22Rv1 (cell line): ENCODE data around the gene BCL2L11.

Experiments used
- ZFX ChIP-seq: fragments of 450-650 bp; IDR thresholded peaks from 2 replicates; pipeline ENCODE4 v1.6.1; 2017; ENCODE audit warnings: antibody characterized with exemption, borderline replicate concordance
- TF ChIP-seq, protein P1 (sequence below): fragments of 450-650 bp; IDR thresholded peaks from 2 replicates; pipeline ENCODE4 v1.5.1; 2017; ENCODE audit warnings: mild to moderate bottlenecking

DNA sequence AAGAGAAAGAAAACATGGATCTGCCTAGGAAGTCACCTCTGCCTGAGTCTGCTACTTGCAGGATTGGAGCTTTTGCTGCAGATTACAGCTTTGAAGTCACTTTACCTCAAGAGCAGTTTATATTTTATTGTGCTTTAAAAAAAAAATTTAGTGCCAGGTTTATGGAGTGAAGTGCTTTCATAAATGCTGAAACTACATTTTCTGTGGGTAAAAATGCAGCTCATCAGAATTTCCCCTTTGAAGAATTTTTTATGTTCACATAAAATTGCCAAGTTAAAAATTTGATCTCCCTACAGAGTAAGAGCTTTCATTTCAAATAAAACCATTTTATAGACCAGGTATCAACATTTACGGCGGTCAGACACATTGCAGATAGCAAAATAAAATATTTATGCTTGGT, 25.2 kb downstream of the BCL2L11 start:
- TF ChIP-seq, protein P1, sequence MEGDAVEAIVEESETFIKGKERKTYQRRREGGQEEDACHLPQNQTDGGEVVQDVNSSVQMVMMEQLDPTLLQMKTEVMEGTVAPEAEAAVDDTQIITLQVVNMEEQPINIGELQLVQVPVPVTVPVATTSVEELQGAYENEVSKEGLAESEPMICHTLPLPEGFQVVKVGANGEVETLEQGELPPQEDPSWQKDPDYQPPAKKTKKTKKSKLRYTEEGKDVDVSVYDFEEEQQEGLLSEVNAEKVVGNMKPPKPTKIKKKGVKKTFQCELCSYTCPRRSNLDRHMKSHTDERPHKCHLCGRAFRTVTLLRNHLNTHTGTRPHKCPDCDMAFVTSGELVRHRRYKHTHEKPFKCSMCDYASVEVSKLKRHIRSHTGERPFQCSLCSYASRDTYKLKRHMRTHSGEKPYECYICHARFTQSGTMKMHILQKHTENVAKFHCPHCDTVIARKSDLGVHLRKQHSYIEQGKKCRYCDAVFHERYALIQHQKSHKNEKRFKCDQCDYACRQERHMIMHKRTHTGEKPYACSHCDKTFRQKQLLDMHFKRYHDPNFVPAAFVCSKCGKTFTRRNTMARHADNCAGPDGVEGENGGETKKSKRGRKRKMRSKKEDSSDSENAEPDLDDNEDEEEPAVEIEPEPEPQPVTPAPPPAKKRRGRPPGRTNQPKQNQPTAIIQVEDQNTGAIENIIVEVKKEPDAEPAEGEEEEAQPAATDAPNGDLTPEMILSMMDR: no peak
- no peak for TF ChIP-seq ZFX
